Kidney capillary endothelial cell (primary cell): Measurements from ENCODE around the gene TRPC5OS.

Source experiments
- DNase-seq: peaks from one replicate; pipeline ENCODE4 v3.0.0-alpha.2; 2018; ENCODE audit warnings: low spot score

TRPC5OS gene

GRCh38 chrX:111896148-111896547 lies 20.2 kb downstream of the TRPC5OS start:
- no peak for DNase-seq

GRCh38 chrX:111914398-111915090 lies 38.6 kb downstream of the TRPC5OS start:
- no peak for DNase-seq

- no peak for DNase-seq
These were observed 41.6 kb downstream of the TRPC5OS start for GRCh38 chrX:111917591-111917990.

GRCh38 chrX:111928456-111928855 lies 52.5 kb downstream of the TRPC5OS start:
- DNase-seq, result no peak
